GDM1 (cell line): ENCODE results near the gene CDK17.
"Not testable (repeated sequence)": the region's sequence is repeated elsewhere in the genome, so short reads cannot be mapped to it uniquely, and the experiment has no call there.

Source experiments
- DNase-seq: peaks from one replicate; lab custom pipeline; 2025; lab: John Stamatoyannopoulos, UW

CDK17 gene

DNA sequence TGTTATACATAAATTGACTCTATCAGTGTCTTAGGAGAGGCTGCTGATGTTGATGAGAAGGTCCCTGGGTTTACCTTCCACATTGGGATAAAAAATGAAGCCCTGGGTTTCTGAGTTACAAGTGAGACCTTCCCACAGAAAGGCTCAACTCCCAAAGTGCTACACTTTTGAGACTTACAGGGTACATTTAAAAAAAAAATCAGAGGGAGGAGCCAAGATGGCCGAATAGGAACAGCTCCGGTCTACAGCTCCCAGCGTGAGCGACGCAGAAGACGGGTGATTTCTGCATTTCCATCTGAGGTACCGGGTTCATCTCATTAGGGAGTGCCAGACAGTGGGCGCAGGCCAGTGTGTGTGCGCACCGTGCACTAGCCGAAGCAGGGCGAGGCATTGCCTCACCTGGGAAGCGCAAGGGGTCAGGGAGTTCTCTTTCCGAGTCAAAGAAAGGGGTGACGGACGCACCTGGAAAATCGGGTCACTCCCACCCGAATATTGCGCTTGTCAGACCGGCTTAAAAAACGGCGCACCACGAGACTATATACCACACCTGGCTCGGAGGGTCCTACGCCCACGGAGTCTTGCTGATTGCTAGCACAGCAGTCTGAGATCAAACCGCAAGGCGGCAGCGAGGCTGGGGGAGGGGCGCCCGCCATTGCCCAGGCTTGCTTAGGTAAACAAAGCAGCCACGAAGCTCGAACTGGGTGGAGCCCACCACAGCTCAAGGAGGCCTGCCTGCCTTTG, 84.3 kb downstream of the CDK17 start:
- not testable (repeated sequence) for DNase-seq

- DNase-seq, result no peak
Measured at GRCh38 chr12:96314723-96315122, 85.5 kb downstream of the CDK17 start.

GRCh38 chr12:96313606-96314005, 86.6 kb downstream of the CDK17 start:
- DNase-seq, result no peak

GRCh38 chr12:96311191-96311590, 89.0 kb downstream of the CDK17 start:
- no peak for DNase-seq

DNA sequence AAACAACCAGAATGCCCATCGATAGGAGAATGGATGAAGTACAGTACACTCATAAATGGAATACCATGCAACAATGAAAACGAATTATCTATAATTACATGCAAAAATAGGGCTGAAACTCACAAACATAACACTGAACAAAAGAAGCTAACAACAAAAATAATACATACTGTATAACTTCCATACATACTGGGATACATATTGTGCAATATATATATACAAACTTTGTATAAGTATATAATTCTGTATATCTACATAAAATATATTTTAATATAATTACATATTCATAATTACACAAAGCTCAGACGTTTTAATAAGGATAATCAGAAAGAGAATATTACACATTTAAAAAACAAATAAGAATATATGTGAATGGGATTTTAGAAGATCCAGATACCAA, 90.2 kb downstream of the CDK17 start:
- no peak for DNase-seq

DNA sequence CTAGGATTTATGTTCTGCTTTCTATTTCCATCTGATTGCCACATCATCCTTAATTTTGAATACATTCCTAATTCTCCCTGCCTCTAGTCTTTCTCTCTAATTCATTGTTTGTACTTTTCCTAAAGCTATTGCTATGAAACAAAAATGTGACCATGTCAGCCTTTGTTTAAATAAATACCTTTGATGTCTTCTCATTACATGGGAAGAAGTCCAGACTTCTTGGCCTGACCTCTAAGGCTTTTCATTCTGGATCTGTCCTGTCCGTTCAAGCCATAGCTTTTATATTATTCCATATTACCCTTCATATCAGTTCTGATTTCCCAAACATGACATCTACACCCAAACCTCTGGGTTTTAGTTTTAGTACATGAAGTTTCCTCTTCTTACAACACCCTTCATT, 91.4 kb downstream of the CDK17 start:
- DNase-seq, result no peak

DNA sequence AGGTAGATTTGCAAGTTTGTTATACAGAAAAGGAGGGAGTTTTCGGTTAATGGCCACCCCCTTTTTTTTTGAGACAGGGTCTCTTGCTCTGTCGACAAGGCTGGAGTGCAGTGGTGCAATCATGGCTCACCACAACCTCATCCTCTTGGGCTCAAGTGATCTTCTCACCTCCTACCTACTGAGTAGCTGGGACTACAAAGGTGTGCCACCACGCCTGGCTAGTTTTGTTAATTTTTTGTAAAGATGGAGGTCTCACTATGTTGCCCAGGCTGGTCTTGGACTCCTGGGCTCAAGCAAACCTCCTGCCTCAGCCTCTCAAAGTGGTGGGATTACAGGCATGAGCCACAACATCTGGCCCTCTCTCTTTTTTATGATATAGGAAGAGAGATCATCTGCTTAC, 94.6 kb downstream of the CDK17 start:
- DNase-seq, result no peak

DNA sequence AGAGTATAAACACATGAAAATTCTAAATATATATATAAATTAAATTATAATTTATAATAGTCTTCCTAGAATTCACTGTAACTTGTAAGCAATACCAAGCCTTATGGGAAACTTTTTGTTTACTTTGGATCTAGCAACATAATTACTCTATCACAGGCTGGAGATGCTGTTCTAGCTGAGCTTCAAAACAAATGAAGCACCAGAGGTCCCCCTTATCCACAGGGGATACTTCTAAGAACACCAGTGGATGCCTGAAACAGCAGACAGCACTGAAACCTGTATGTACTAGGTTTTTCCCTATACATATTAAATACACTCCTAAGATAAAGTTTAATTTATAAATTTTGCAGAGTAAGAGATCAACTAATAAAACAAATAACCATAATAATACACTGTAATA, 96.6 kb downstream of the CDK17 start:
- DNase-seq, result no peak

GRCh38 chr12:96302687-96303310, 97.4 kb downstream of the CDK17 start:
- DNase-seq, result no peak

DNA sequence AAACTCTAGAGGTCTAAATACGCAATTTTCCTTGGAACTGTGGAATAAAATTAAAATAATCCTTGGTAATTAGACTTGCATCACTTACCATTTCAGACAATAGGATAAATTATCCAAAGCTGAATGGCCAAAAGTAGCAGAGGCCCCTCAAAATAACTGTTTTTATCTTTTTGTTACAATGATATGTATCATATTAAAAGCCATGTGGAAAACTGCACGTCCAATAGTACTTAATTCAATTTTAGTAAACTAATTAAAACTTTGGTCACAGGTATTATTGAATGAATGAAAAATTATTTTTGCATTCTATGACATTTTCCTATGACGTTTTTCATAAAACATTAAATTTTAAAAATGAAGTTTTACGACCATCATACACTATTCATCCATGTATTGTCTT, 98.5 kb downstream of the CDK17 start:
- no peak for DNase-seq

DNA sequence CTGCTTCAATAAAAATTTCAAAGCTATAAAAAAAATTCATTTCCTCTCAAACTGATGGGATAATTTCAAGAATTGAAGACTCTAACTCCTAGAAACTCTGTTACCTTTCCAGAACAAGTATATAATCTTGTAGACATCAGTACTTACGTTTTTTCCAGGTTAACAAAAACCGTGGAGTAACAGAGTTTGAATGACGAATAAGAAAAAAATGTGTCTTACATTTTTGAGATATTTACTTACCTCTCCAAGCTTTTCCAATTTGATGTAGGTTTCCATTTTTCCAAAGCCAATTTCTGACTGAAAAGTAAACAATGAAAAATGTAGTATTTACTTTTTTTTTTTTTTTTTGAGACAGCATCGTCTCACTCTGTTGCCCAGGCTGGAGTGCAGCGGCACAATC, 100.2 kb downstream of the CDK17 start:
- DNase-seq, result no peak

- no peak for DNase-seq
Measured at GRCh38 chr12:96297504-96297903, 102.7 kb downstream of the CDK17 start.

GRCh38 chr12:96295532-96296160, 104.6 kb downstream of the CDK17 start:
- no peak for DNase-seq

GRCh38 chr12:96294831-96295230, 105.4 kb downstream of the CDK17 start:
- DNase-seq, result no peak

GRCh38 chr12:96293093-96293492, 107.1 kb downstream of the CDK17 start:
- no peak for DNase-seq

DNA sequence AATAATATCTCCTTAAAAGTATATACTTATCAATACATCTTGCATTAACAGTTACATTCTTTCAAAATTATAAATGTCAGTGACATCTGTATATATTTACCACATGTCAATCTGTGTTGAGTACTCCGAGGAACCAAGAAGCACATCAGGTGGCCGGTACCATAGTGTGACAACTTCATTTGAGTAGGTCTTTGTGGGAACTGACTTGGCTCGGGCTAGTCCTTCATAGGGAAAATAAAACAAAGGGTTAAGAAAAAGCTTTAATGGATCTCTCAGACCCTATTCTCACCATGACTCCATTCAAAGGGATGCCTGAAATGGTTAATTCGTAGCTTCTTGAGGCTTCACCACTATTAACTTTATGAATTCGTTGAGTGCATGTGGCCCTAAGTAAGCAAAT, 111.2 kb downstream of the CDK17 start:
- no peak for DNase-seq

DNA sequence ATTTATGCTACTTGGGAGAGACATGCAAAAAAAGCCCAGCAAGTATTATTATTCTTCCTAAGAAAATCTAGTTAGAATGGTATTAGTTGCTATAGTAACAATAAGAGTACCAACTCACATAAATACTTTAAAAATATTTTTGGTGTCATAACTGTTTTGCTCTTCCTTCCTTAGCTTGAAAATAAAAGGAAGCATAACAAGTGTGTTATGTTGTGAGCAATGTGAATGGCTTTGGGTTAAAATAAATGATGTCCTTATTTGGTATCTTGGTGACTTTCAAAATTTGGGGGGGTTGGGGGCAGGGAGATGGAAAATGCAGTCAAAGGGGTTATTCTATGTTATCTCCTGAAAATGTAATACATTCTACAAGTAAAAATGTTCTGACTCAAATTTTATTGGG, 115.1 kb downstream of the CDK17 start:
- DNase-seq, result no peak

DNA sequence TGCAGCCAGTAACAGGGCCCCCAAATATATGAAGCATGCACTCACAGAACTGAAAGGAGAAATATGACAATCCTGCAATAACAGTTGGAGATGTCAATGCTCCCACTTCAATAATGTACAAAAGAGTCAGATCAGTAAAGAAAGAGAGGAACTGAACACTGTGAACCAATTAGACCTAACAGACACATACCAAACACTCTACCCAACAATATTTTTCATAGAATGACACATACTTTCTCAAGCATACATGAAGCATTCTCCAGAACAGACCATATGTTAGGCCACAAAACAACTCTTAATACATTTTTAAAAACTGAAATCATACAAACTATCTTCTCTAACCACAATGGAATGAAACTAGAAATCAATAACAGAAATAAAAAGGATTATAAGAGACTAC, 125.9 kb downstream of the CDK17 start:
- no peak for DNase-seq

DNA sequence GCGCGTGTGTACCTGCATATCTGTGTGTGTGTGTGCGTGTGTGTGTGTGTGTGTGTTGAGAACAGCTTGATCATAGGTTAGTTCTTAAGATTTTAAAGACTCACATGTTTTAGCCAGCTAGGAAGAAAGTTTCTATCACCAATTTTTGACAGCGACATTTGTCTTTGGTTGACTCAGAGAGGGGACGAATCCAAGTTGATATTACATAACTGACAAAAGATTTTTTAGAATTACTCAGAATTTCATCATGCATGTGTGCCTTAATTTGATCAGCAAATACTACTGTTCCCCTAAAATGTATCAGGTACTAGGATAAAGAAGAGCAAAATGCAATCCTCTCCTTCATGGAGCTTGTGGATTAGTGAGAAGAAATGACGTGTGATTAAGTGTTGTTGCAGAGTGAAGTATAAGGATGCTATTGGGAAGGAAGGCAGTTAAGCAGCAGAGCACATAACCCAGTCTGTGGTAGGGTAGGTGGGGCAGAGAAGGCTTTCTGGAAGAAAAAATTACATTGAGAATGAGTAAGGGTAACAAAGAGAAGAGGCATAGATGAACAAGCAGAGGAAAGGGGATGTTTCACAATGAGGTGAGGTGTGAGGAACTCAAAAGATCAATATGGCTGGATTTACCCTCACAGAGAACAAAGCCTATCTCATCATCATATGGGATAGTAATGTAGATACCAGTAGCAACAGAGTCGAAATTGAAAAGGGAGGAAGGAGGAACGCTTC, 128.6 kb downstream of the CDK17 start:
- DNase-seq, result no peak

DNA sequence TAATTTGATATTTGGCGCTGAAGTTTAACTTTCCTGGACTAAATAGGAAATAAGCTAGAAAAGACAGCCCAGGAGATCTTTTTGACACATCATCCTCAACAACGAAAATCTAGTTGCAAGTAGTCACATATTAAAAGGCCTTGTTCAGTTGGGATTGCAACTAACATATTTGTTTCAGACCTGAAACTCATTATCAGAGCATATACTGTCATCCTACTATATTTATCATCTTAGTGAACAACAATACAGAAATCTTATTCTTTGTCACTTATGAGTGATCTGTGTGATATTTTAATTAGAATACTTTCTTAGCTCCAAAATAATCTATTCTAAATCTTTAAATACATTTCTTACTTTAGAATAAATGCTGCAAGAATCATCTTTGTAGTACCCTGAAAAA, 134.0 kb downstream of the CDK17 start:
- no peak for DNase-seq

- no peak for DNase-seq
Measured at GRCh38 chr12:96265836-96266235, 134.4 kb downstream of the CDK17 start.

- DNase-seq, result no peak
Measured at GRCh38 chr12:96265400-96265799, 134.8 kb downstream of the CDK17 start.

GRCh38 chr12:96263449-96263902, 136.8 kb downstream of the CDK17 start:
- DNase-seq, result no peak
